CD4-positive, alpha-beta T cell treated with Interleukin-4 for 1 hour (primary cell): Measurements from ENCODE around the gene ZNF653.

Source experiments
- DNase-seq, 2 donors: peaks; one replicate each; pipeline ENCODE4 v3.0.0-alpha.2; 2020 to 2022

ZNF653 gene

GRCh38 chr19:11513946-11514345 is 8.3 kb upstream of the ZNF653 start:
- DNase-seq: no peak

GRCh38 chr19:11510444-11510843 is 4.8 kb upstream of the ZNF653 start:
- DNase-seq: no peak

GRCh38 chr19:11507370-11508078 is 1.9 kb upstream of the ZNF653 start:
- no peak for DNase-seq

- no peak for DNase-seq
These were observed 1.3 kb upstream of the ZNF653 start for GRCh38 chr19:11506967-11507366.

- DNase-seq: no peak
These were observed 489 bp upstream of the ZNF653 start for GRCh38 chr19:11506101-11506555.

- peak; percentile 98 for DNase-seq
These were observed 571 bp downstream of the ZNF653 start for GRCh38 chr19:11505032-11505503.

- no peak for DNase-seq
These were observed 1.1 kb downstream of the ZNF653 start for GRCh38 chr19:11504502-11505031.

GRCh38 chr19:11499890-11500420 is 5.7 kb downstream of the ZNF653 start:
- DNase-seq: no peak

- DNase-seq: no peak
These were observed 6.4 kb downstream of the ZNF653 start for GRCh38 chr19:11499220-11499726.

GRCh38 chr19:11496391-11497163 is 9.1 kb downstream of the ZNF653 start:
- peak; percentile 59 to 60 for DNase-seq

- no peak for DNase-seq
These were observed 9.8 kb downstream of the ZNF653 start for GRCh38 chr19:11495885-11496284.

- no peak for DNase-seq
These were observed 10.2 kb downstream of the ZNF653 start for GRCh38 chr19:11495481-11495880.

- DNase-seq: no peak
These were observed 10.9 kb downstream of the ZNF653 start for GRCh38 chr19:11494634-11495285.

- no peak for DNase-seq
These were observed 16.3 kb downstream of the ZNF653 start for GRCh38 chr19:11489378-11489777.

- DNase-seq: no peak
These were observed 18.8 kb downstream of the ZNF653 start for GRCh38 chr19:11486661-11487503.

- DNase-seq: no peak
These were observed 20.3 kb downstream of the ZNF653 start for GRCh38 chr19:11485245-11485837.

- no peak for DNase-seq
These were observed 22.1 kb downstream of the ZNF653 start for GRCh38 chr19:11483366-11484111.

- peak; percentile 86 to 88 for DNase-seq
These were observed 23.1 kb downstream of the ZNF653 start for GRCh38 chr19:11482384-11483050.

- peak; percentile 70 to 74 for DNase-seq
These were observed 23.9 kb downstream of the ZNF653 start for GRCh38 chr19:11481534-11482383.
